ENCODE data around the gene CELA2B. TPM values are rescaled to one million over a fixed set of nuclear protein-coding genes. Genes with fewer than 3 reads are reported as not detected.

Gene CELA2B
- total and polyA plus RNA-seq, 2 of the 8 experiments (the other 6 are each of a cell fraction or from before 2014, with no cell fraction given): not detected

- H2AFZ ChIP-seq (ENCODE audit: low read length): no peak overlapping the region
- H3K9me3 ChIP-seq (ENCODE audit: insufficient read depth in 2 of 2, low read depth in 1 of 2, low read length in 1 of 2): no peaks in the 10 kb centered on the region
- H2BK20ac ChIP-seq (ENCODE audit: low read length): no peak overlapping the region
- H3K27ac ChIP-seq (ENCODE audit: low read depth, low read length): no peak overlapping the region
- CTCF ChIA-PET (ENCODE audit: partially characterized antibody): no interaction called here
- H3K36me3 ChIP-seq (ENCODE audit: control insufficient read depth in 2 of 4, insufficient read depth in 4 of 4, low read length in 3 of 4): no peaks in the 10 kb centered on the region
- no peak overlapping the region for H3K9ac ChIP-seq (replicated peaks in 1 of 4; ENCODE audit: extremely low read depth in 1 of 4, low read depth in 3 of 4, low read length in 3 of 4)
- no peak overlapping the region for H3K23ac ChIP-seq (ENCODE audit: insufficient read length)
- H3K14ac ChIP-seq (ENCODE audit: insufficient read length): no peak overlapping the region
- H3K18ac ChIP-seq (ENCODE audit: extremely low read depth, low read length): no peak overlapping the region
- no peaks in the 10 kb centered on the region for H3K23me2 ChIP-seq (ENCODE audit: low read depth, low read length)
- H3K79me1 ChIP-seq (ENCODE audit: low read depth, low read length): no peaks in the 10 kb centered on the region
- H3K27me3 ChIP-seq (replicated peaks in 1 of 4; ENCODE audit: control insufficient read depth in 3 of 4, extremely low read depth in 1 of 4, insufficient read depth in 3 of 4, low read length in 3 of 4): no peaks in the 10 kb centered on the region
- no peaks in the 10 kb centered on the region for H3K79me2 ChIP-seq (ENCODE audit: control insufficient read depth in 1 of 2, insufficient read depth in 2 of 2, low read length in 2 of 2)
- H2BK15ac ChIP-seq (ENCODE audit: low read length): no peak overlapping the region
- no peak overlapping the region for H4K5ac ChIP-seq (ENCODE audit: insufficient read length, low read depth, low read length)
- no peaks in the 10 kb centered on the region for H4K20me1 ChIP-seq (replicated peaks in 1 of 2; ENCODE audit: control insufficient read depth in 1 of 2, insufficient read depth in 2 of 2, low read length in 2 of 2)
- no peak overlapping the region for H2BK120ac ChIP-seq (replicated peaks; ENCODE audit: low read depth, low read length)
- DNase-seq (ENCODE audit: low read depth in 1 of 2, low spot score in 2 of 2): no peak
- no peak overlapping the region for H2BK12ac ChIP-seq (ENCODE audit: low read depth, low read length)
- H4K91ac ChIP-seq (replicated peaks; ENCODE audit: insufficient read length, low read length): no peak overlapping the region
- H2BK5ac ChIP-seq (ENCODE audit: low read depth, low read length): no peak overlapping the region
- no peak overlapping the region for H2AK5ac ChIP-seq (ENCODE audit: low read depth, low read length)
- FAIRE-seq: no peak
- no peak overlapping the region for H3K4me2 ChIP-seq (ENCODE audit: insufficient read depth in 1 of 2, low read depth in 2 of 2, low read length in 2 of 2)
- H3K56ac ChIP-seq (replicated peaks; ENCODE audit: insufficient read length, low read depth, low read length): no peak overlapping the region
- TF ChIP-seq JUND (IDR thresholded peaks at IDR 0.05; ENCODE audit: low read length) (no peak), RAD21 (IDR thresholded peaks at IDR 0.05 in 1 of 2, conservative IDR thresholded peaks at IDR 0.05 in 1 of 2; ENCODE audit: low read depth in 2 of 2, low read length in 2 of 2) (no peak), E2F6 (IDR thresholded peaks at IDR 0.05) (no peak), KDM1A (IDR thresholded peaks at IDR 0.05; ENCODE audit: borderline replicate concordance, low read length) (no peak)
- H3K4me1 ChIP-seq (replicated peaks in 1 of 4; ENCODE audit: control insufficient read depth in 3 of 4, insufficient read depth in 4 of 4, low read length in 3 of 4): no peaks in the 10 kb centered on the region
- no peak overlapping the region for H4K8ac ChIP-seq (ENCODE audit: extremely low read depth, insufficient read depth, low read length)
- no peak overlapping the region for H3K4me3 ChIP-seq (ENCODE audit: extremely low read depth in 1 of 4, insufficient read depth in 2 of 4, low read depth in 3 of 4, low read length in 4 of 4)
- H3K4ac ChIP-seq (replicated peaks; ENCODE audit: insufficient read length, low read depth, low read length): no peak overlapping the region
- POLR2A ChIA-PET (ENCODE audit: partially characterized antibody): no interaction called here
- WGBS, 2 experiments (ENCODE audit: extremely low coverage in 1 of 2, insufficient coverage in 1 of 2, insufficient read length in 1 of 2, insufficient replicate concordance in 2 of 2, low coverage in 1 of 2, low lambda C conversion rate in 2 of 2, missing lambda C conversion rate in 1 of 2): 93% methylated on average over 6 of the region's 6 CpGs; no CpG with 5 or more reads in 1 of the 2 experiments
Observed at GRCh38 chr1:15451014-15451722, 24.7 kb upstream of the CELA2B start.

All from H1 (cell line).